Cardiac muscle cell (in vitro differentiated cells and primary cell): ENCODE results near the gene SDHAF1. TPM values are rescaled to one million over a fixed set of nuclear protein-coding genes. Genes with fewer than 3 reads are reported as not detected.
"Not testable (repeated sequence)": the region's sequence is repeated elsewhere in the genome, so short reads cannot be mapped to it uniquely, and the experiment has no call there.

Experiments
- DNase-seq, 2 donors: peaks; one replicate each; pipeline versions ENCODE4 v3.0.0 to v3.0.0-alpha.2; 2010 to 2017; ENCODE audit warnings: low read depth in 1 of 2, low spot score in 1 of 2
- H3K27ac ChIP-seq: fragments of 200-600 bp; sonication (generic); 2 replicates; pipeline ENCODE4 v1.5.1; 2016
- H3K27me3 ChIP-seq: fragments of 200-600 bp; sonication (generic); 2 replicates; pipeline ENCODE4 v1.6.0; 2016; ENCODE audit warnings: control low read depth
- H3K36me3 ChIP-seq: fragments of 200-600 bp; sonication (generic); 2 replicates; pipeline ENCODE4 v1.5.1; 2016; ENCODE audit warnings: control low read depth
- H3K4me1 ChIP-seq: fragments of 200-600 bp; sonication (generic); 2 replicates; pipeline ENCODE4 v1.8.1; 2017; ENCODE audit warnings: low read depth, mild to moderate bottlenecking, mixed run types
- H3K4me3 ChIP-seq: fragments of 200-600 bp; sonication (generic); 2 replicates; pipeline ENCODE4 v1.5.1; 2016; ENCODE audit warnings: mild to moderate bottlenecking
- H3K9me3 ChIP-seq: fragments of 200-600 bp; sonication (generic); 2 replicates; pipeline ENCODE4 v1.5.1; 2017; ENCODE audit warnings: low read depth, mild to moderate bottlenecking, control low read depth
- polyA plus RNA-seq: library from polyadenylated mRNA; unstranded; fragments of >200 nt; fragmentation: Nextera tagmentation; extraction: Ambion mirVana; gene quantifications from 2 replicates; pipeline ENCODE4 v1.2.1, GENCODE V29; 2016
- total RNA-seq: library from RNA; depleted of rRNA; stranded (reverse); fragments of >200 nt; gene quantifications from 2 replicates; pipeline ENCODE4 v1.2.3, GENCODE V29; 2016
- TF ChIP-seq, protein P1 (sequence below): IDR thresholded peaks from 2 replicates; pipeline ENCODE4 v1.5.1; 2012; ENCODE audit warnings: low read depth, mild to moderate bottlenecking, low read length

Gene SDHAF1
- total and polyA plus RNA-seq, 2 experiments from 2014 or later: 36.2 to 58.0 TPM

DNA sequence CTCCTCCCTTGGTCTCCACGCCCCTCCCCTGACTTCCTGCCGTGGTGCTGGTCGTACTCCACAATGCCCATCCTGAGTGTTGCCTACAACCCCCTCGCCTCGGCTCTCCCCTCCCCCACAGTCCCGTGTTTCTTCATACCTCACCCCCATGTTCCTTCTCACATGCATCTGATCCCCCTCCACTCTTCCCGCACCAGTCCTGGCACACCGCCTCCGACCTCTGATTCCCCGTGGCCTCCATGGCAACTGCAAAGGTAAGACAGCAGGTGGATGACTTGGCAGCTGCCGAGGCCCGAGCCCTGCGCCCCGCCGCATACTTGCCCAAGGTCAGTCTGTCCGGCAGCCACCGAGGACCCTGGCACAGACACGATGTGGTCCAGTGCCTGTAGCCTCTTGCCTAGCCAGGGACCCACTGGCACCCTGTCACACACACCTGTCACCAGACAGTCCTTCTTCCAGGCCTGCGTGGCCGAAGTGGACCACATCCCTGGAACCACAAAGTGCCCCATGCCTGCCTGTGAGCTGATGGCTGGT is 16.1 kb upstream of the SDHAF1 start:
- Histone ChIP-seq H3K4me1 (no peaks in the 10 kb centered on the region), H3K27ac (no peak overlapping the region), H3K4me3 (no peak overlapping the region), H3K27me3 (no peaks in the 10 kb centered on the region), H3K9me3 (no peaks in the 10 kb centered on the region), H3K36me3 (no peaks in the 10 kb centered on the region)
- no peak for DNase-seq
- TF ChIP-seq, protein P1, sequence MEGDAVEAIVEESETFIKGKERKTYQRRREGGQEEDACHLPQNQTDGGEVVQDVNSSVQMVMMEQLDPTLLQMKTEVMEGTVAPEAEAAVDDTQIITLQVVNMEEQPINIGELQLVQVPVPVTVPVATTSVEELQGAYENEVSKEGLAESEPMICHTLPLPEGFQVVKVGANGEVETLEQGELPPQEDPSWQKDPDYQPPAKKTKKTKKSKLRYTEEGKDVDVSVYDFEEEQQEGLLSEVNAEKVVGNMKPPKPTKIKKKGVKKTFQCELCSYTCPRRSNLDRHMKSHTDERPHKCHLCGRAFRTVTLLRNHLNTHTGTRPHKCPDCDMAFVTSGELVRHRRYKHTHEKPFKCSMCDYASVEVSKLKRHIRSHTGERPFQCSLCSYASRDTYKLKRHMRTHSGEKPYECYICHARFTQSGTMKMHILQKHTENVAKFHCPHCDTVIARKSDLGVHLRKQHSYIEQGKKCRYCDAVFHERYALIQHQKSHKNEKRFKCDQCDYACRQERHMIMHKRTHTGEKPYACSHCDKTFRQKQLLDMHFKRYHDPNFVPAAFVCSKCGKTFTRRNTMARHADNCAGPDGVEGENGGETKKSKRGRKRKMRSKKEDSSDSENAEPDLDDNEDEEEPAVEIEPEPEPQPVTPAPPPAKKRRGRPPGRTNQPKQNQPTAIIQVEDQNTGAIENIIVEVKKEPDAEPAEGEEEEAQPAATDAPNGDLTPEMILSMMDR: no peak

DNA sequence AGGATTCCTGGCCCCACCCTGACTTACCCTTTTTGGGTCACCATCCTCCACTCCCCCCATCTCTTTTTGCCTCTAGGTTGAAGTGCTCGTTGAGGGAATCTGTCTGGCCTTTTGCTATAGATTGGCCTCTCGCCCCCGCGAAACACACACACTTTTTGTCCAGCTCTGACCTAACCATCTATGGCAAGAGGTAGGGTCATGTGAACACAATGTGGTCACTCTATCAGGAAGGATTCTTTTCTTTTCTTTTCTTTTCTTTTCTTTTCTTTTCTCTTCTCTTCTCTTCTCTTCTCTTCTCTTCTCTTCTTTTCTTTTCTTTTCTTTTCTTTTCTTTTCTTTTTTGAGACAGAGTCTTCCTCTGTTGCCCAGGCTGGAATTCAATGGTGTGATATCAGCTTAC is 14.0 kb upstream of the SDHAF1 start:
- H3K36me3 ChIP-seq, H3K4me1 ChIP-seq, H3K27ac ChIP-seq, DNase-seq, H3K9me3 ChIP-seq, H3K4me3 ChIP-seq: not testable (repeated sequence)
- H3K27me3 ChIP-seq: peaks cover 13% of the 10 kb centered on the region

DNA sequence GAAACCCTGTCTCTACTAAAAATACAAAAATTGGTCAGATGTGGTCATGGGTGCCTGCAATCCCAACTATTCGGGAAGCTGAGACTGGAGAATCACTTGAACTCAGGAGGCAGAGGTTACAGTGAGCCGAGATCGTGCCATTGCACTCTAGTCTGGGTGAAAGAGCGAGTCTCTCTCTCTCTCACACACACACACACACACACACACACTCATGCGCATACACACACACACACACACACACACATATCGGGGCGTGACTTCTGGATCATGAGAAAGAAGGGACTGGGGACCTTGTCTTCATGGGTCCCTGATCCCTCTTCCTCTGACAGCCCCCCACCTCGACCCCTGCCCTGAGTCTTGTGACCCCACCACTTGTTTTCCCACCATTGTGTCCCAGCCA is 11.8 kb upstream of the SDHAF1 start:
- no peaks in the 10 kb centered on the region for H3K36me3 ChIP-seq

DNA sequence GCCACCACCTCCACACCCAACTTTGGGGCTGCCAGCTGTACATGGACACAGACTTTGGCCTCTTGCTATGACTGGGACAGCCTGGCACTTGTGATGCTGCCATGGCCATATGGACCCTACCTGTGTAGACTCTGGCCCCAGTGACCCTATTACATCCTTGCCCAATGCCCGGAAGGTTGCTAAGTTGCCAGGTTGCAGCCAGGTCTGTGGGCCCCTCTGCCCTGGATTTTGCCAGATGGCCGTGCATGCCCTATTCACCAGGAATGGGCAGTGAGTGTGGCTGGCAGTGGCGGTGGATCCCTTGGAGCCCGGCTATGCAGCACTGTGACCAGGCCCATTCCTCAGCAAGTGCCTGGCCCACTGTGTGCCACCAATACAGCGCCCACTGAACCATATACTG is 8.9 kb upstream of the SDHAF1 start:
- H3K27ac ChIP-seq: no peak overlapping the region
- TF ChIP-seq, protein P1: no peak
- H3K9me3 ChIP-seq: no peaks in the 10 kb centered on the region
- no peaks in the 10 kb centered on the region for H3K4me1 ChIP-seq
- no peak for DNase-seq
- H3K27me3 ChIP-seq: peaks cover 30% of the 10 kb centered on the region
- H3K36me3 ChIP-seq: no peaks in the 10 kb centered on the region
- no peak overlapping the region for H3K4me3 ChIP-seq

More for the DNA sequence above, 11.8 kb upstream of the SDHAF1 start:
- TF ChIP-seq, protein P1: no peak
- Histone ChIP-seq H3K4me3 (no peak overlapping the region), H3K4me1 (no peaks in the 10 kb centered on the region), H3K27ac (no peak overlapping the region), H3K9me3 (no peaks in the 10 kb centered on the region), H3K27me3 (peaks cover 30% of the 10 kb centered on the region)
- no peak for DNase-seq

DNA sequence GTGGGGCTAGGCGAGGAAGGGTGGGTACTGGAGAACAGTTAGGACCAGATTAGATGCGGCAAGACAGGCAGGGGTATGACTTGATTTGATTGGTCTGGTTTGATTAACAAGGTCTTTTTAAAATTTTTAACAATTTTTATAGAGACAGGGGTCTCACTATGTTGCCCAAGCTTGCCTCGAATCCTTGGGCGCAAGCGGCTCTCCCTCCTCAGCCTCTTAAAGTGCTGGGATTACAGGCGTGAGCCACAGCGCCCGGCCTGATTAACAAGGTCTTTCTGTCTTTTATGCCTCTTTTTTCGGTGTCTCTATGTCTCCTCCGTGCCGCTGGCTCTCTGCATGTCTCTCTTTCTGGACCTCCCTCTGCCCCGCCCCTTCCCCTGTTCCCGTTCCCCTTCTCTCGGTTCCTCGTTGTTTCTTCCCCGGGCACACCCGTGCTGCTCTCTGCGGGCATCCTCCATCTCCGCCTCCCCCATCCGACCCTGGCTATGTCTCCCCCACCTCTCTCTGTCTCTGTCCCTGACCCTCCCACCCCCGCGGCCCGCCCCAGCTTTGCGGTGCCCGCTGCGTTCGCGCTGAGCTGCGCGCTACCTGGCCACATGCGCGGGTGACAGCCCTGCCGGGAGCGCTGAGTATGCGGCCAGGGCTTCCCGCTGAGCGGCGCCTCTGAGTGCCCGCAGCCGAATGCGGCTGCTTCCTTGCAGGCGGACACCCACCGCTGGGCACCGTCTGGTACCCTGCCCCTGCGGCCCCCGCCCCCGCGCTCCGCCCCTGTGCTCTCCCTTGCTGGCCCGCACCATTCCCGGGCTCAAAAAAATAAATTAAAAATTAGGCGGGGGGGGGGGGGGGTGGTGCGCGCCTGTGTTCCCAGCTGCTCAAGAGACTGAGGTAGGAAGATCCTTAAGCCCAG is 8.1 kb upstream of the SDHAF1 start:
- TF ChIP-seq, protein P1: no peak
- Histone ChIP-seq H3K27ac (no peak overlapping the region), H3K9me3 (no peaks in the 10 kb centered on the region), H3K36me3 (no peaks in the 10 kb centered on the region), H3K27me3 (peaks cover 30% of the 10 kb centered on the region), H3K4me3 (peak overlapping the region; percentile 24), H3K4me1 (no peaks in the 10 kb centered on the region)
- peak in 1 of 2 donors; percentile 44 for DNase-seq

DNA sequence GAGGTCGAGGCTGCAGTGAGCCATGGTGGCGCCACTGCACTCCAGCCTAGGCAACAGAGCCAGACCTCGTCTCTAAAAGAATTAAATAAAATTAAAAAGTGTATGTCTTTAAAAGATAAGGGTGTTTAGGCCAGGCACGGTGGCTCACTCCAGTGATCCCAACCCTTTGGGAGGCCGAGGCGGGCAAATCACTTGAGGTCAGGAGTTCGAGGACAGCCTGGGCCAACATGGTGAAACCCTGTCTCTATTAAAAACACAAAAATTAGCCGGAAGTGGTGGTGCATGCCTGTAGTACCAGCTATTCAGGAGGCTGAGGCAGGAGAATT is 7.5 kb upstream of the SDHAF1 start:
- TF ChIP-seq, protein P1: no peak
- Histone ChIP-seq H3K4me3 (peak overlapping the region; percentile 24), H3K9me3 (no peaks in the 10 kb centered on the region), H3K27ac (no peak overlapping the region), H3K4me1 (no peaks in the 10 kb centered on the region), H3K36me3 (no peaks in the 10 kb centered on the region), H3K27me3 (peaks cover 30% of the 10 kb centered on the region)
- no peak for DNase-seq
